ENCODE data around the gene PTPDC1.

The PTPDC1 gene

GRCh38 chr9:94145640-94146039 lies 61.4 kb downstream of the PTPDC1 start:
- DNase-seq: no peak

GRCh38 chr9:94147776-94148175 lies 63.5 kb downstream of the PTPDC1 start:
- DNase-seq: no peak

GRCh38 chr9:94148419-94148818 lies 64.2 kb downstream of the PTPDC1 start:
- DNase-seq: no peak

- no peak for DNase-seq
Observed at GRCh38 chr9:94149696-94150095, 65.4 kb downstream of the PTPDC1 start.

- DNase-seq: no peak
Observed at GRCh38 chr9:94150279-94150828, 66.1 kb downstream of the PTPDC1 start.

GRCh38 chr9:94150890-94151650 lies 66.8 kb downstream of the PTPDC1 start:
- DNase-seq: no peak

GRCh38 chr9:94153905-94154304 lies 69.6 kb downstream of the PTPDC1 start:
- DNase-seq: no peak

GRCh38 chr9:94156348-94157049 lies 72.2 kb downstream of the PTPDC1 start:
- no peak for DNase-seq

GRCh38 chr9:94157050-94157801 lies 73.0 kb downstream of the PTPDC1 start:
- DNase-seq: no peak
